Breast epithelium (tissue), 3 donors: ENCODE data around the gene ZGPAT.

Source experiments
- POLR2A ChIP-seq: fragments of 450-650 bp; IDR thresholded peaks from one replicate; pipeline ENCODE4 v1.6.1; 2016; ENCODE audit warnings: antibody characterized with exemption, mild to moderate bottlenecking, moderate library complexity
- POLR2AphosphoS5 ChIP-seq, 3 donors: sonication (generic); formaldehyde crosslinking; IDR thresholded peaks; one replicate each; pipeline ENCODE4 v1.6.1; 2017; ENCODE audit warnings: antibody characterized with exemption in 3 of 3
- TF ChIP-seq, protein P1 (sequence below), 3 donors: fragments of 450-650 bp; IDR thresholded peaks; one replicate each; pipeline ENCODE4 v1.5.1; 2016 to 2017; ENCODE audit warnings: antibody characterized with exemption in 3 of 3, mild to moderate bottlenecking in 3 of 3, moderate library complexity in 3 of 3

DNA sequence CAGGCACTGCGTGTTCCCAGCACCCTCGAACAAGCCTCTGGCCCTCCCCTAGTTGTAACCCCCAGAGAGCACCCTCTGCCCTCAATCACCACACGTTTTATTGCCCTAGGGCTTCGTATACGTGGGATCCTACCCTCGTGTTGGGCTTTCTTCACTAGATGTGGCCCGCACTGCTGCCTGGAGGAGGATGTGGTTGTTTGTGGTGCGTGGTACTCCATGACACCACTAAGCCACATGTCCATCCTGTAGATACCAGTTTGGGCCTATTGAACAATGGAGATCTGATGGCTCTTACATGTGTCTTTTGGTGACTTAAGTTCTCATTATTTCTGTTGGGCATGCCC is 48.8 kb downstream of the ZGPAT start:
- TF ChIP-seq, protein P1, sequence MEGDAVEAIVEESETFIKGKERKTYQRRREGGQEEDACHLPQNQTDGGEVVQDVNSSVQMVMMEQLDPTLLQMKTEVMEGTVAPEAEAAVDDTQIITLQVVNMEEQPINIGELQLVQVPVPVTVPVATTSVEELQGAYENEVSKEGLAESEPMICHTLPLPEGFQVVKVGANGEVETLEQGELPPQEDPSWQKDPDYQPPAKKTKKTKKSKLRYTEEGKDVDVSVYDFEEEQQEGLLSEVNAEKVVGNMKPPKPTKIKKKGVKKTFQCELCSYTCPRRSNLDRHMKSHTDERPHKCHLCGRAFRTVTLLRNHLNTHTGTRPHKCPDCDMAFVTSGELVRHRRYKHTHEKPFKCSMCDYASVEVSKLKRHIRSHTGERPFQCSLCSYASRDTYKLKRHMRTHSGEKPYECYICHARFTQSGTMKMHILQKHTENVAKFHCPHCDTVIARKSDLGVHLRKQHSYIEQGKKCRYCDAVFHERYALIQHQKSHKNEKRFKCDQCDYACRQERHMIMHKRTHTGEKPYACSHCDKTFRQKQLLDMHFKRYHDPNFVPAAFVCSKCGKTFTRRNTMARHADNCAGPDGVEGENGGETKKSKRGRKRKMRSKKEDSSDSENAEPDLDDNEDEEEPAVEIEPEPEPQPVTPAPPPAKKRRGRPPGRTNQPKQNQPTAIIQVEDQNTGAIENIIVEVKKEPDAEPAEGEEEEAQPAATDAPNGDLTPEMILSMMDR (IDR thresholded peaks at IDR 0.05) = no peak
- TF ChIP-seq POLR2A (no peak), POLR2AphosphoS5 (IDR thresholded peaks at IDR 0.05) (no peak)
